Fibroblast of pulmonary artery (primary cell): ENCODE results near the gene CACNG6.
A peak's percentile ranks its signal among the peaks of the same experiment; 100 is the strongest.

Source experiments
- DNase-seq: peaks from one replicate; pipeline ENCODE4 v3.0.0-alpha.2; 2010; ENCODE audit warnings: low read depth
- H3K4me3 ChIP-seq: replicated peaks from 2 replicates; pipeline ENCODE4 v1.5.1; 2011; ENCODE audit warnings: low read depth, mild to moderate bottlenecking, control low read depth, low read length, moderate library complexity
- TF ChIP-seq, protein P1 (sequence below): IDR thresholded peaks from 2 replicates; pipeline ENCODE4 v1.5.1; 2011; ENCODE audit warnings: mild to moderate bottlenecking, control low read depth, low read length, inconsistent platforms; ENCODE audit errors: missing control alignments

CACNG6 gene

DNA sequence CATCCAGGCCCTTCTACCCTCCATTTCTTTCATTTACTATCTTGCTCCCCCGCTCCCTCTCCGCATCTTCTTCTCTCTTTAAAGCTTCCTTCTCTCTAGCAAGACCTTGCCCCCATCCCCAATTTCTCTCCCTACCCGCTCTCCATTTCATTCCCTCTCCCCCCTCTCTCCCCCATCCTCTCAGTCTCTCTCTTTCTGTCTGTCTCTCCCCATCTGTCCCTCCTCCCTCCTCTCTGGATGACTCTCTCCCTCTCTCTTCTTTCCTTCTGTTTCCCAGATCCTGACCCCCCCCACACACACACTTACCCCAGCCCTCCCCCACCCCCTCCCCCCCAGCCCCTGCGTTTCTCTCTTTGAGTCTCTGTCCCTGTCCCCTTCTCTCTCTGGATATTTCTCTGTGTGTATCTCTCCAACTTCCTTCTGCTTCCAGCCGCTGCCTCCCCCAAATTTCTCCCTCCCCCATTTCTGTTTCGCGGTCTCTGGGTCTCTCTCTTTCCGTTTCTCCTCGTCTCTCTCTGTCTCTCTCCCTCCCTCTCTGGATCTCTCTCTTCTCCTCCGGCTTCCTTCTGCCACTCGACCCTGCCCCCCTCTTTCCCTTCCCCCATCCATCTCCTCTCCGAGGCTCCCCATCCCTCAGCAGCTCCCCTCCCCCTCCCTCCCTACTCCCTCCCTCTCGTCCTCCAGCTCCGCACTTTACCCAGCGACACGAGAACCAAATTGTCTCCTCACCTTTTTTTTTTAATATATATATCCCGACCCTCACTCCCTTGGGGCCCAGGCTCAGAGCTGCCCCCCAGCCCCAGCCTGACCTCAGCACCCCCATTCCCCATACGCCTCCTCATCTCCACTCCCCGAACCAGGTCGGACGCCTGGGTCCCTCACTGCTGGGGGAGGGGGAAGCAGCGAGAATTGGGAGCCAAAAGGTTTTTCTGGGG lies 32.3 kb upstream of the CACNG6 start:
- no peak for DNase-seq
- TF ChIP-seq, protein P1, sequence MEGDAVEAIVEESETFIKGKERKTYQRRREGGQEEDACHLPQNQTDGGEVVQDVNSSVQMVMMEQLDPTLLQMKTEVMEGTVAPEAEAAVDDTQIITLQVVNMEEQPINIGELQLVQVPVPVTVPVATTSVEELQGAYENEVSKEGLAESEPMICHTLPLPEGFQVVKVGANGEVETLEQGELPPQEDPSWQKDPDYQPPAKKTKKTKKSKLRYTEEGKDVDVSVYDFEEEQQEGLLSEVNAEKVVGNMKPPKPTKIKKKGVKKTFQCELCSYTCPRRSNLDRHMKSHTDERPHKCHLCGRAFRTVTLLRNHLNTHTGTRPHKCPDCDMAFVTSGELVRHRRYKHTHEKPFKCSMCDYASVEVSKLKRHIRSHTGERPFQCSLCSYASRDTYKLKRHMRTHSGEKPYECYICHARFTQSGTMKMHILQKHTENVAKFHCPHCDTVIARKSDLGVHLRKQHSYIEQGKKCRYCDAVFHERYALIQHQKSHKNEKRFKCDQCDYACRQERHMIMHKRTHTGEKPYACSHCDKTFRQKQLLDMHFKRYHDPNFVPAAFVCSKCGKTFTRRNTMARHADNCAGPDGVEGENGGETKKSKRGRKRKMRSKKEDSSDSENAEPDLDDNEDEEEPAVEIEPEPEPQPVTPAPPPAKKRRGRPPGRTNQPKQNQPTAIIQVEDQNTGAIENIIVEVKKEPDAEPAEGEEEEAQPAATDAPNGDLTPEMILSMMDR: no peak
- H3K4me3 ChIP-seq: peak overlapping the region; percentile 76

DNA sequence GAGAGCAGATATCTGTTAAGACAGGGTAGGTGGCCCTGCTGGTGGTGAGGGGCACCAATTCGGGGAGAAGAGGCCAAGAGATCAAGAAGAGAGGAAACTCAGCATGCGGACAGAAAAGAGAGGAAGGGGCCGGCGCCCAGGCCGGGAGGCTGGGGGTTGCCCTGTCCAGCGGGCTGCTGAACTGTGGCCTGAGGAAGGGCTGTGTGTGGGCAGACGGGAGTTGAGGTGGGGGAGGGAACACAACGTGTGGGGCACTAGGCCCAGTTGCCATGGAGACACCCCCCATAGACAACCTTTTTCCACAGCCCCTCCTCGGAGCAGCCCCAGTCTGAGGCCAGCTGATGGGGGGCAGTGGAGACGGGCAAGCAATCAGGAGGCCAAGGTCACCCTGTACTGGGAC lies 31.2 kb upstream of the CACNG6 start:
- TF ChIP-seq, protein P1: no peak
- peak overlapping the region; percentile 76 for H3K4me3 ChIP-seq
- no peak for DNase-seq

DNA sequence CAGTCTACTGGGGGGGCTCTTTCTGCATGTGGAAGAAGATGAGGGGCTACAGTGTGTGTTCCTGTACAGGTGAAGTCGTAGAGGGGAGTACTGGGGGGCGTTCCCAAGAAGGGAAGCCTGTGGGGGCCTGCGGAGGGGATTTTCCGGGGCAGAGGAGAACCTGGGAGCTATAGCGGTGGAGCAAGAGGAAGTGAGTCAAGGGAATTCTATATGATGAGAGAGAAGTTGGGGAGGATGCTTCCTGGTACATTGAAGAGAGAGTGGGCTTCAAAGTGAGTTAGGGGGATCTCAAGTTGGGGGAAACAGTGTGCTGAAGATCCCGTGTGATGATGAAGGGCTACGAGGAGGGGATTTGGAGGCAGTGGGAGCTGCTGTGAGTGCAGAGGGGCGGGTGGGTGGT lies 30.6 kb upstream of the CACNG6 start:
- peak overlapping the region; percentile 76 for H3K4me3 ChIP-seq
- TF ChIP-seq, protein P1: no peak
- no peak for DNase-seq

DNA sequence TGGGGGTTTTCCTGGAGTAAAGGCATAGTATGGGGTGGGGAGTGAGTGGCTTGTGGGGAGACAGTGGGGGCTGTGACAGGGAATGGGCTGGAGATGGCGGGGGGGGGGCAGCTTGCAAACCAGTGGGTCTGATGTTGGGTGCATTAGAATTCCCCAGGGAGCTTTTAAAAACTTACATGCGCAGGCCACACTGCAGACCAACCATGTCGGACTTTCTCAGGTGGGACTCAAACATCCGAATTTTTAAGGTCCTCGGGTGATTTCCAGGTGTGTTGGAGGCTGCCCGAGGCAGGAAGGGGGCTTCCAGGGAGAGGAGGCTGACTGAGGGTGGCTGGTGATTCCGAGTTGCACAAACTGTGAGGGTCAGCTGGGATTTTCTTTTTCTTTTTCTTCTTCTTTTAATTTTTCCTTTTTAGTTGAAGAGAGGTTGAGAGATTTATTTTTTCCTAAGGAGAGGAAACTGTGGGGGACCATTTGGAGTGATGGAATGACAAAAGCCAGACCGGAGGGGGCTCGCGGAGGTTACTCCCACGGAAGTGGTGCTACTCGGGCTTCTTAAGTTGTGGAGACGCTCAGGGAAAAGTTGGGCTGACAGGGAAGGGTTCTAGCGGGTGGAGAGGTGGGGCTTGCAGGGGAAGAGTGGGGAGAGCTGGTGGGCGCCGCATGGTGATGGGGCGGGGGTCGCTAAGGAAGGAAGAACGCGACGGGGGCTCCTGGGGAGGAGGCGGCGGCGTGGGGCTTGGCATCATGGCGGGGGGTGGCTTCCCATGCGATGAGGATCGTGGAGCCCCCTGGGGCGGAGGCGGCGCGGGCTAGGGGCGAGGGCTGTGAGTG lies 29.7 kb upstream of the CACNG6 start:
- peak; percentile 81 for DNase-seq
- H3K4me3 ChIP-seq: peak overlapping the region; percentile 76

DNA sequence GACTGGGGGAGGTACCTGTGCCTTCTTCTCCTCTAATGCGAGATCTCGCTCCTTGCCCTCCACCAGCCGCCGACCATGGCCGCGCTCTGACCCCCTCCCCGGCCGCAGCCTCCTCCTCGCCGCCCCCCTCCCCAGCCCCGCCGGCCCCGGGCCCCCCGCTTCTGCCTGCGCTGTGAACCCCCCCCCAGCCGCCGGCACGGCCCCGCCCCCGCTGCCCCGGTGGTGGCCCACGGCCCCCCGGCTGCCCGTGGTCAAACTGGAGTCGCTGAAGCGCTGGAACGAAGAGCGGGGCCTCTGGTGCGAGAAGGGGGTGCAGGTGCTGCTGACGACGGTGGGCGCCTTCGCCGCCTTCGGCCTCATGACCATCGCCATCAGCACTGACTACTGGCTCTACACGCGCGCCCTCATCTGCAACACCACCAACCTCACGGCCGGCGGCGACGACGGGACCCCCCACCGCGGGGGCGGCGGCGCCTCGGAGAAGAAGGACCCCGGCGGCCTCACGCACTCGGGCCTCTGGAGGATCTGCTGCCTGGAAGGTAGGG lies 28.5 kb upstream of the CACNG6 start, which contains the start of gene CACNG8:
TSS of gene CACNG8 (plus strand) at position 51 of the 545 bp plus-strand sequence.
- DNase-seq: no peak
- H3K4me3 ChIP-seq: peak within 1 kb of the TSS; percentile 76
- TF ChIP-seq, protein P1: no peak

More for the DNA sequence above, 29.7 kb upstream of the CACNG6 start:
- TF ChIP-seq, protein P1: no peak

DNA sequence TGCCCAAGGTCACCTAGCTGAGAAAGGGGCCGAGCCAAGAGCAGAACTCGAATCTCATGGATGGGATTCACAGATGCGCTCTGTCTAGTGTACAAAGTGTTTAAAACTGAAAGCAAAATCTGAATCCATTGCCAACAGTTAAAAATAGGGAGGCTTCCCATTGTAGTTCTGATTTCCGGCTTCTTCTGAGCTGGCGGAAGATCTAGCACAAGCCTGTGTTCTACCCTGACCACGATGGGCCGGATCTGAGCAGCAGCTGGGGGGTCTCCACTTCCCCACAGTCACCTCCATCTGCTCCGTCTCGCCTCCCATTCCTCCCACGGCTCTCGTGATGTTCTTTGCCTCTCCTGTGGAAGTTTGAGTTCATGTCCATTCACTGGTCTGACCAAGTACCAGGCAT lies 26.3 kb upstream of the CACNG6 start:
- TF ChIP-seq, protein P1: no peak

More for the DNA sequence above, 26.3 kb upstream of the CACNG6 start:
- H3K4me3 ChIP-seq: peak overlapping the region; percentile 3
- DNase-seq: peak; percentile 61
